CD14-positive monocyte (primary cell): Measurements from ENCODE around the gene SLC22A7. TPM values are rescaled to one million over a fixed set of nuclear protein-coding genes. Genes with fewer than 3 reads are reported as not detected.
A peak's percentile ranks its signal among the peaks of the same experiment; 100 is the strongest.

Source experiments
- DNase-seq, 3 donors: peaks; one replicate each; pipeline ENCODE4 v3.0.0-alpha.2; 2011 to 2022
- H2AFZ ChIP-seq: 2 replicates; pipeline ENCODE4 v1.6.0; 2012; ENCODE audit warnings: mild to moderate bottlenecking, low read depth, low read length, inconsistent platforms; ENCODE audit not compliant: insufficient read depth, poor library complexity, severe bottlenecking
- H3K27ac ChIP-seq, 2 donors: 1 replicate in 1 of 2; 2 replicates in 1 of 2; pipeline ENCODE4 v1.5.1; 2012 to 2013; ENCODE audit warnings: low read length in 2 of 2, control low read depth in 1 of 2, inconsistent platforms in 1 of 2, low read depth in 1 of 2, mild to moderate bottlenecking in 1 of 2
- H3K27me3 ChIP-seq, 2 donors: one replicate each; pipeline versions ENCODE4 v1.6.0 to v1.6.1; 2011 to 2013; ENCODE audit warnings: low read length in 2 of 2; ENCODE audit not compliant: control insufficient read depth in 2 of 2, insufficient read depth in 2 of 2
- H3K36me3 ChIP-seq, 2 donors: replicated peaks in 1 of 2; 1 replicate in 1 of 2; 2 replicates in 1 of 2; pipeline versions ENCODE4 v1.5.1 to v1.6.1; 2012 to 2013; ENCODE audit warnings: low read length in 2 of 2, control low read depth in 1 of 2, inconsistent platforms in 1 of 2, mild to moderate bottlenecking in 1 of 2; ENCODE audit not compliant: insufficient read depth in 2 of 2, control insufficient read depth in 1 of 2
- H3K4me1 ChIP-seq, 2 donors: 1 replicate in 1 of 2; 2 replicates in 1 of 2; pipeline versions ENCODE4 v1.5.1 to v1.6.1; 2012 to 2013; ENCODE audit warnings: low read length in 2 of 2, control low read depth in 1 of 2, inconsistent platforms in 1 of 2, mild to moderate bottlenecking in 1 of 2, moderate library complexity in 1 of 2; ENCODE audit not compliant: insufficient read depth in 2 of 2, control insufficient read depth in 1 of 2
- H3K4me2 ChIP-seq: replicated peaks from 2 replicates; pipeline ENCODE3; 2012; ENCODE audit warnings: low read length, moderate library complexity, mild to moderate bottlenecking; ENCODE audit not compliant: poor library complexity, severe bottlenecking; ENCODE audit errors: extremely low read depth
- H3K4me3 ChIP-seq, 3 experiments: fragments of 200-600 bp in 1 of 3; sonication (generic) in 1 of 3; replicated peaks in 1 of 3; 1 replicate in 2 of 3; 2 replicates in 1 of 3; pipeline ENCODE4 v1.5.1; 2011 to 2013; ENCODE audit warnings: low read length in 3 of 3, mild to moderate bottlenecking in 3 of 3, control low read depth in 2 of 3, low read depth in 2 of 3, inconsistent platforms in 1 of 3, moderate library complexity in 1 of 3
- H3K79me2 ChIP-seq: 2 replicates; pipeline ENCODE4 v1.6.0; 2012; ENCODE audit warnings: mild to moderate bottlenecking, control low read depth, inconsistent platforms, low read length, moderate library complexity; ENCODE audit not compliant: insufficient read depth
- H3K9ac ChIP-seq: 2 replicates; pipeline ENCODE4 v1.6.0; 2017; ENCODE audit warnings: low read length, mild to moderate bottlenecking; ENCODE audit not compliant: insufficient read depth, poor library complexity, severe bottlenecking
- H3K9me3 ChIP-seq, 2 donors: replicated peaks in 1 of 2; 1 replicate in 1 of 2; 2 replicates in 1 of 2; pipeline versions ENCODE4 v1.5.1 to v1.6.1; 2012 to 2013; ENCODE audit warnings: low read length in 2 of 2, control low read depth in 1 of 2; ENCODE audit not compliant: control insufficient read depth in 1 of 2, insufficient read depth in 1 of 2
- H4K20me1 ChIP-seq: 2 replicates; pipeline ENCODE4 v1.6.0; 2012; ENCODE audit warnings: mild to moderate bottlenecking, low read length, control low read depth, moderate library complexity; ENCODE audit not compliant: insufficient read depth
- H3K27ac Mint-ChIP-seq, 7 donors: one replicate each; pipeline ENCODE4 v1.8.0; 2020; ENCODE audit warnings: mild to moderate bottlenecking in 7 of 7, mixed read lengths in 7 of 7, moderate library complexity in 6 of 7, inconsistent platforms in 2 of 7
- H3K27me3 Mint-ChIP-seq, 3 donors: one replicate each; pipeline ENCODE4 v1.8.0; 2021 to 2022; ENCODE audit warnings: low read depth in 3 of 3, mild to moderate bottlenecking in 3 of 3, mixed read lengths in 3 of 3, moderate library complexity in 3 of 3, inconsistent platforms in 1 of 3
- H3K36me3 Mint-ChIP-seq, 2 donors: one replicate each; pipeline ENCODE4 v1.8.0; 2020; ENCODE audit warnings: mixed read lengths in 2 of 2, inconsistent platforms in 1 of 2, mild to moderate bottlenecking in 1 of 2
- H3K4me1 Mint-ChIP-seq: one replicate; pipeline ENCODE4 v1.8.0; 2020; ENCODE audit warnings: mild to moderate bottlenecking, mixed read lengths
- H3K4me3 Mint-ChIP-seq, 2 donors: one replicate each; pipeline ENCODE4 v1.8.0; 2020; ENCODE audit warnings: mild to moderate bottlenecking in 2 of 2, mixed read lengths in 2 of 2, moderate library complexity in 1 of 2
- H3K9me3 Mint-ChIP-seq, 7 donors: one replicate each; pipeline ENCODE4 v1.8.0; 2020 to 2022; ENCODE audit warnings: mixed read lengths in 7 of 7, mild to moderate bottlenecking in 6 of 7, moderate library complexity in 6 of 7, inconsistent platforms in 2 of 7
- CTCF ChIP-seq: fragments of 200-600 bp; IDR thresholded peaks from one replicate; pipeline ENCODE4 v1.8.0; 2022; ENCODE audit warnings: antibody characterized with exemption, mild to moderate bottlenecking
- WGBS: methylation state at CpG from one replicate; pipeline ENCODE4 v1.1.5; 2013; ENCODE audit warnings: missing lambda C conversion rate; ENCODE audit not compliant: insufficient coverage; 5-methylcytosine and 5-hydroxymethylcytosine counted together
- intact Hi-C, 2 donors: fragments of 100-400 bp; cut with micrococcal nuclease; formaldehyde crosslinking; loops; one replicate each; pipeline versions ENCODE4 v1.15.0 to v1.15.1; 2023
- polyA plus RNA-seq, 3 donors: library from polyadenylated mRNA; depleted of rRNA in 1 of 3; unstranded in 2 of 3; stranded (reverse) in 1 of 3; fragments of 300-500 nt in 2 of 3; fragments of >200 nt in 1 of 3; fragmentation: Illumina TruSeq in 2 of 3; gene quantifications; 1 replicate in 2 of 3; 2 replicates in 1 of 3; pipeline ENCODE4 v1.2.3, GENCODE V29; 2012 to 2021

SLC22A7 gene
- polyA plus RNA-seq, 3 donors: not detected

- intact Hi-C loops: loop anchor here in 1 of 2 donors (5.0 kb wide), 1 partner anchor 131 kb away; no protein-coding TSS in a partner anchor
- peaks cover 33% of the 10 kb centered on the region for H3K4me1 Mint-ChIP-seq
- peaks cover 67 to 90% (median 81%) of the 10 kb centered on the region in 3 donors for H3K27me3 Mint-ChIP-seq
- peak overlapping the region in 1 of 2 donors; percentile 87 for H3K4me3 Mint-ChIP-seq
- Histone ChIP-seq H3K27ac (no peak overlapping the region), H2AFZ (no peak overlapping the region), H3K4me1 (peaks cover 21 to 27% of the 10 kb centered on the region in 2 donors), H3K36me3 (no peaks in the 10 kb centered on the region), H3K4me2 (no peak overlapping the region), H3K27me3 (peaks cover 18 to 86% of the 10 kb centered on the region in 2 donors), H3K9me3 (no peaks in the 10 kb centered on the region), H3K9ac (no peak overlapping the region), H3K79me2 (no peaks in the 10 kb centered on the region), H4K20me1 (no peaks in the 10 kb centered on the region), H3K4me3 (no peak overlapping the region)
- peaks cover 0 to 16% (median 3%) of the 10 kb centered on the region in 7 donors for H3K9me3 Mint-ChIP-seq
- TF ChIP-seq CTCF: no peak
- no peak for DNase-seq
- H3K36me3 Mint-ChIP-seq: peaks cover 3 to 5% of the 10 kb centered on the region in 2 donors
- no peak overlapping the region for H3K27ac Mint-ChIP-seq
- 98% methylated on average over 6 of the region's 8 CpGs for WGBS
Measured at GRCh38 chr6:43271103-43271815, 26.8 kb upstream of the SLC22A7 start.

GRCh38 chr6:43271944-43272343, 26.1 kb upstream of the SLC22A7 start:
- Mint-ChIP-seq H3K27ac (no peak overlapping the region), H3K27me3 (peaks cover 70 to 97% (median 87%) of the 10 kb centered on the region in 3 donors), H3K36me3 (peaks cover 3 to 7% of the 10 kb centered on the region in 2 donors), H3K4me3 (no peak overlapping the region), H3K4me1 (peaks cover 33% of the 10 kb centered on the region), H3K9me3 (peaks cover 0 to 21% (median 3%) of the 10 kb centered on the region in 7 donors)
- intact Hi-C loops: loop anchor here in 1 of 2 donors (5.0 kb wide), 1 partner anchor 130 kb away; no protein-coding TSS in a partner anchor
- Histone ChIP-seq H3K27me3 (peaks cover 18 to 92% of the 10 kb centered on the region in 2 donors), H4K20me1 (no peaks in the 10 kb centered on the region), H3K4me2 (no peak overlapping the region), H3K9ac (no peak overlapping the region), H3K79me2 (no peaks in the 10 kb centered on the region), H3K27ac (no peak overlapping the region), H3K4me1 (peaks cover 21 to 30% of the 10 kb centered on the region in 2 donors), H3K36me3 (no peaks in the 10 kb centered on the region), H2AFZ (no peak overlapping the region), H3K4me3 (no peak overlapping the region), H3K9me3 (no peaks in the 10 kb centered on the region)
- no peak for DNase-seq
- no peak for TF ChIP-seq CTCF
